ENCODE data around the gene SH3D19. TPM values are rescaled to one million over a fixed set of nuclear protein-coding genes. Genes with fewer than 3 reads are reported as not detected.

SH3D19 gene
- total and polyA plus RNA-seq, 2 of the 4 experiments (the other 2 are of a cell fraction) = 14.4 to 27.2 TPM

GRCh38 chr4:151231915-151232595, 93.3 kb downstream of the SH3D19 start:
- Histone ChIP-seq H3K9ac (ENCODE audit: low read depth, low read length) (no peak overlapping the region), H3K9me3 (ENCODE audit: control insufficient read depth, insufficient read depth, low read length) (no peaks in the 10 kb centered on the region), H2BK15ac (ENCODE audit: low read depth, low read length) (no peak overlapping the region), H4K20me1 (ENCODE audit: insufficient read depth, low read length) (no peaks in the 10 kb centered on the region), H2BK5ac (ENCODE audit: low read depth, low read length, poor library complexity, severe bottlenecking) (no peak overlapping the region), H3K14ac (replicated peaks; ENCODE audit: low read depth, low read length) (no peak overlapping the region), H2AK5ac (ENCODE audit: low read depth, low read length) (no peak overlapping the region), H3K27ac (ENCODE audit: insufficient read depth, low read length) (no peak overlapping the region), H3K36me3 (ENCODE audit: control insufficient read depth, insufficient read depth, low read length) (no peaks in the 10 kb centered on the region), H2AFZ (replicated peaks; ENCODE audit: low read length, poor library complexity) (no peak overlapping the region), H4K8ac (ENCODE audit: low read depth in 2 of 2, low read length in 2 of 2) (no peak overlapping the region), H3K23ac (ENCODE audit: low read depth, low read length) (no peak overlapping the region), H3K4ac (ENCODE audit: low read depth, low read length) (no peak overlapping the region), H3K4me2 (ENCODE audit: low read depth, low read length) (no peak overlapping the region), H3K79me1 (ENCODE audit: low read depth in 1 of 2, low read length in 2 of 2) (no peaks in the 10 kb centered on the region), H3K27me3 (ENCODE audit: control insufficient read depth, insufficient read depth, low read length) (no peaks in the 10 kb centered on the region), H2AK9ac (replicated peaks; ENCODE audit: low read depth, low read length, poor library complexity) (no peak overlapping the region), H2BK20ac (ENCODE audit: low read depth, low read length) (no peak overlapping the region), H3K56ac (ENCODE audit: extremely low read depth, insufficient read depth, low read length) (no peak overlapping the region), H3K18ac (ENCODE audit: low read depth, low read length) (no peak overlapping the region), H3K4me1 (ENCODE audit: control insufficient read depth, insufficient read depth, low read length) (peaks cover 2% of the 10 kb centered on the region), H4K91ac (ENCODE audit: insufficient read depth, low read depth, low read length) (no peak overlapping the region), H4K5ac (ENCODE audit: low read depth, low read length) (no peak overlapping the region), H3K9me1 (ENCODE audit: insufficient read depth, low read length) (no peaks in the 10 kb centered on the region), H3K4me3 (ENCODE audit: insufficient read depth, low read depth, low read length) (no peak overlapping the region), H2BK120ac (ENCODE audit: low read depth, low read length) (no peak overlapping the region)
- DNase-seq (no peak), ATAC-seq (ENCODE audit: low read depth) (no peak)
- in situ Hi-C loops (cut with MboI; ENCODE audit: low sequenced_read_pairs) (no loop called here), dilution Hi-C loops (cut with HindIII; ENCODE audit: low sequenced_read_pairs, unreplicated experiment) (no loop called here), intact Hi-C loops (cut with micrococcal nuclease) (no loop called here)
- CTCF ChIA-PET = interaction anchor here (0.7 kb wide), 1 partner anchor 15 kb away, joined by 3 read pairs; no protein-coding TSS in a partner anchor
- 100% methylated on average over 1 of the region's 7 CpGs; no CpG with 5 or more reads in 1 of the 2 experiments for WGBS, 2 experiments (ENCODE audit: extremely low coverage in 2 of 2, insufficient read length in 1 of 2)
- no TSS peak for BruUV-seq (replicated peaks)
- POLR2A ChIA-PET (ENCODE audit: unreplicated experiment) = no interaction called here
- TF ChIP-seq MAFK (IDR thresholded peaks at IDR 0.05; ENCODE audit: low read depth, low read length) (no peak), FOS (IDR thresholded peaks at IDR 0.05; ENCODE audit: low read depth, low read length) (no peak), MXI1 (IDR thresholded peaks at IDR 0.05; ENCODE audit: borderline replicate concordance, low read depth, low read length) (no peak), NFE2L2 (IDR thresholded peaks at IDR 0.05; ENCODE audit: low read depth, low read length) (no peak), POLR2A (IDR thresholded peaks at IDR 0.05; ENCODE audit: low read depth, low read length) (no peak), CEBPB (IDR thresholded peaks at IDR 0.05; ENCODE audit: low read depth, low read length) (no peak), RCOR1 (IDR thresholded peaks at IDR 0.05; ENCODE audit: insufficient replicate concordance, low read length) (no peak), CHD1 (IDR thresholded peaks at IDR 0.05; ENCODE audit: low read depth, low read length) (no peak), USF2 (IDR thresholded peaks at IDR 0.05; ENCODE audit: low read depth, low read length) (no peak), RFX5 (IDR thresholded peaks at IDR 0.05; ENCODE audit: low read depth, low read length) (no peak), SMC3 (IDR thresholded peaks at IDR 0.05; ENCODE audit: low read depth, low read length) (no peak), MAZ (IDR thresholded peaks at IDR 0.05; ENCODE audit: borderline replicate concordance, low read depth, low read length) (no peak)
- TF ChIP-seq, protein P1, sequence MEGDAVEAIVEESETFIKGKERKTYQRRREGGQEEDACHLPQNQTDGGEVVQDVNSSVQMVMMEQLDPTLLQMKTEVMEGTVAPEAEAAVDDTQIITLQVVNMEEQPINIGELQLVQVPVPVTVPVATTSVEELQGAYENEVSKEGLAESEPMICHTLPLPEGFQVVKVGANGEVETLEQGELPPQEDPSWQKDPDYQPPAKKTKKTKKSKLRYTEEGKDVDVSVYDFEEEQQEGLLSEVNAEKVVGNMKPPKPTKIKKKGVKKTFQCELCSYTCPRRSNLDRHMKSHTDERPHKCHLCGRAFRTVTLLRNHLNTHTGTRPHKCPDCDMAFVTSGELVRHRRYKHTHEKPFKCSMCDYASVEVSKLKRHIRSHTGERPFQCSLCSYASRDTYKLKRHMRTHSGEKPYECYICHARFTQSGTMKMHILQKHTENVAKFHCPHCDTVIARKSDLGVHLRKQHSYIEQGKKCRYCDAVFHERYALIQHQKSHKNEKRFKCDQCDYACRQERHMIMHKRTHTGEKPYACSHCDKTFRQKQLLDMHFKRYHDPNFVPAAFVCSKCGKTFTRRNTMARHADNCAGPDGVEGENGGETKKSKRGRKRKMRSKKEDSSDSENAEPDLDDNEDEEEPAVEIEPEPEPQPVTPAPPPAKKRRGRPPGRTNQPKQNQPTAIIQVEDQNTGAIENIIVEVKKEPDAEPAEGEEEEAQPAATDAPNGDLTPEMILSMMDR (conservative IDR thresholded peaks at IDR 0.05; ENCODE audit: low read depth, low read length) = no peak
- TF ChIP-seq, protein P2, sequence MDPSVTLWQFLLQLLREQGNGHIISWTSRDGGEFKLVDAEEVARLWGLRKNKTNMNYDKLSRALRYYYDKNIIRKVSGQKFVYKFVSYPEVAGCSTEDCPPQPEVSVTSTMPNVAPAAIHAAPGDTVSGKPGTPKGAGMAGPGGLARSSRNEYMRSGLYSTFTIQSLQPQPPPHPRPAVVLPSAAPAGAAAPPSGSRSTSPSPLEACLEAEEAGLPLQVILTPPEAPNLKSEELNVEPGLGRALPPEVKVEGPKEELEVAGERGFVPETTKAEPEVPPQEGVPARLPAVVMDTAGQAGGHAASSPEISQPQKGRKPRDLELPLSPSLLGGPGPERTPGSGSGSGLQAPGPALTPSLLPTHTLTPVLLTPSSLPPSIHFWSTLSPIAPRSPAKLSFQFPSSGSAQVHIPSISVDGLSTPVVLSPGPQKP (IDR thresholded peaks at IDR 0.05; ENCODE audit: borderline replicate concordance, low read depth, low read length) = no peak
